ENCODE measurements around the gene IMMP2L.

DNA sequence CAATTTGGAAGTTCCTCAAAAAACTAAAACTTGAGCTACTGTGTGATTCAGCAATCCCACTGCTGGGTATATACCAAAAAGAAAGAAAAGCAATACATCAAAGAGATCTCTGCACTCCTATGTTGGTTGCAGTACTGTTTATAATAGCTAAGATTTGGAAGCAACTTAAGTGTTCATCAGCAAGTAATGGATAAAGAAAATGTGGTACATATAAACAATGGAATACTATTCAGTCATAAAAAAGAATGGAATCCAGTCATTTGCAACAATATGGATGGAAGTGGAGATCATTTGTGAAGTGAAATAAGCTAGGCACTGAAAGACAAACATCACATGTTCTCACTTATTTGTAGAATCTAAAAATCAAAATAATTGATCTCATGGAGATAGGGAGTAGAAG is 16.5 kb upstream of the IMMP2L start:
- TF ChIP-seq POLR2A (IDR thresholded peaks at IDR 0.05; ENCODE audit: low read depth, low read length) = no peak
- TF ChIP-seq, protein P1, sequence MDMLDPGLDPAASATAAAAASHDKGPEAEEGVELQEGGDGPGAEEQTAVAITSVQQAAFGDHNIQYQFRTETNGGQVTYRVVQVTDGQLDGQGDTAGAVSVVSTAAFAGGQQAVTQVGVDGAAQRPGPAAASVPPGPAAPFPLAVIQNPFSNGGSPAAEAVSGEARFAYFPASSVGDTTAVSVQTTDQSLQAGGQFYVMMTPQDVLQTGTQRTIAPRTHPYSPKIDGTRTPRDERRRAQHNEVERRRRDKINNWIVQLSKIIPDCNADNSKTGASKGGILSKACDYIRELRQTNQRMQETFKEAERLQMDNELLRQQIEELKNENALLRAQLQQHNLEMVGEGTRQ (IDR thresholded peaks at IDR 0.05; ENCODE audit: low read depth, low read length) = no peak
- TF ChIP-seq, protein P2, sequence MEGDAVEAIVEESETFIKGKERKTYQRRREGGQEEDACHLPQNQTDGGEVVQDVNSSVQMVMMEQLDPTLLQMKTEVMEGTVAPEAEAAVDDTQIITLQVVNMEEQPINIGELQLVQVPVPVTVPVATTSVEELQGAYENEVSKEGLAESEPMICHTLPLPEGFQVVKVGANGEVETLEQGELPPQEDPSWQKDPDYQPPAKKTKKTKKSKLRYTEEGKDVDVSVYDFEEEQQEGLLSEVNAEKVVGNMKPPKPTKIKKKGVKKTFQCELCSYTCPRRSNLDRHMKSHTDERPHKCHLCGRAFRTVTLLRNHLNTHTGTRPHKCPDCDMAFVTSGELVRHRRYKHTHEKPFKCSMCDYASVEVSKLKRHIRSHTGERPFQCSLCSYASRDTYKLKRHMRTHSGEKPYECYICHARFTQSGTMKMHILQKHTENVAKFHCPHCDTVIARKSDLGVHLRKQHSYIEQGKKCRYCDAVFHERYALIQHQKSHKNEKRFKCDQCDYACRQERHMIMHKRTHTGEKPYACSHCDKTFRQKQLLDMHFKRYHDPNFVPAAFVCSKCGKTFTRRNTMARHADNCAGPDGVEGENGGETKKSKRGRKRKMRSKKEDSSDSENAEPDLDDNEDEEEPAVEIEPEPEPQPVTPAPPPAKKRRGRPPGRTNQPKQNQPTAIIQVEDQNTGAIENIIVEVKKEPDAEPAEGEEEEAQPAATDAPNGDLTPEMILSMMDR (conservative IDR thresholded peaks at IDR 0.05; ENCODE audit: low read depth, low read length) = no peak
- TF ChIP-seq RFX5 (IDR thresholded peaks at IDR 0.05; ENCODE audit: low read depth, low read length) = no peak
- TF ChIP-seq BHLHE40 (IDR thresholded peaks at IDR 0.05; ENCODE audit: low read depth, low read length) = no peak
- TF ChIP-seq MAFK (IDR thresholded peaks at IDR 0.05; ENCODE audit: low read depth, low read length) = no peak
- TF ChIP-seq CEBPB (IDR thresholded peaks at IDR 0.05; ENCODE audit: low read depth, low read length) = no peak
- no peak for TF ChIP-seq RAD21 (IDR thresholded peaks at IDR 0.05; ENCODE audit: low read length)
- TF ChIP-seq MAZ (IDR thresholded peaks at IDR 0.05; ENCODE audit: borderline replicate concordance, low read depth, low read length) = no peak
- TF ChIP-seq, protein P3, sequence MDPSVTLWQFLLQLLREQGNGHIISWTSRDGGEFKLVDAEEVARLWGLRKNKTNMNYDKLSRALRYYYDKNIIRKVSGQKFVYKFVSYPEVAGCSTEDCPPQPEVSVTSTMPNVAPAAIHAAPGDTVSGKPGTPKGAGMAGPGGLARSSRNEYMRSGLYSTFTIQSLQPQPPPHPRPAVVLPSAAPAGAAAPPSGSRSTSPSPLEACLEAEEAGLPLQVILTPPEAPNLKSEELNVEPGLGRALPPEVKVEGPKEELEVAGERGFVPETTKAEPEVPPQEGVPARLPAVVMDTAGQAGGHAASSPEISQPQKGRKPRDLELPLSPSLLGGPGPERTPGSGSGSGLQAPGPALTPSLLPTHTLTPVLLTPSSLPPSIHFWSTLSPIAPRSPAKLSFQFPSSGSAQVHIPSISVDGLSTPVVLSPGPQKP (IDR thresholded peaks at IDR 0.05; ENCODE audit: borderline replicate concordance, low read depth, low read length) = no peak
- no peak for TF ChIP-seq CHD1 (IDR thresholded peaks at IDR 0.05; ENCODE audit: low read depth, low read length)
- no peak for TF ChIP-seq MXI1 (IDR thresholded peaks at IDR 0.05; ENCODE audit: borderline replicate concordance, low read depth, low read length)
- TF ChIP-seq RCOR1 (IDR thresholded peaks at IDR 0.05; ENCODE audit: insufficient replicate concordance, low read length) = no peak
